Smooth muscle cell (in vitro differentiated cells): ENCODE data around the gene PGLYRP2. TPM values are rescaled to one million over a fixed set of nuclear protein-coding genes. Genes with fewer than 3 reads are reported as not detected.

ENCODE experiments used
- DNase-seq: peaks from one replicate; lab custom pipeline; 2025; ENCODE audit not compliant: unreplicated experiment; lab: John Stamatoyannopoulos, UW
- H2AFZ ChIP-seq: fragments of 200-600 bp; sonication (generic); 2 replicates; pipeline ENCODE4 v1.6.0; 2016; ENCODE audit warnings: antibody characterized with exemption, low read depth, mild to moderate bottlenecking
- H3F3A ChIP-seq: fragments of 200-600 bp; sonication (generic); 2 replicates; pipeline ENCODE4 v1.6.0; 2017; ENCODE audit warnings: antibody characterized with exemption, low read depth
- H3K27ac ChIP-seq: fragments of 200-600 bp; sonication (generic); 2 replicates; pipeline ENCODE4 v1.5.1; 2016; ENCODE audit warnings: low read depth, mild to moderate bottlenecking
- H3K27me3 ChIP-seq: fragments of 200-600 bp; sonication (generic); 2 replicates; pipeline ENCODE4 v1.6.1; 2016; ENCODE audit warnings: low read depth, mild to moderate bottlenecking
- H3K36me3 ChIP-seq: fragments of 200-600 bp; sonication (generic); 2 replicates; pipeline ENCODE4 v1.5.1; 2016; ENCODE audit warnings: low read depth
- H3K4me1 ChIP-seq: fragments of 200-600 bp; sonication (generic); 2 replicates; pipeline ENCODE4 v1.5.1; 2016; ENCODE audit warnings: low read depth
- H3K4me2 ChIP-seq: fragments of 200-600 bp; sonication (generic); 2 replicates; pipeline ENCODE4 v1.6.0; 2016; ENCODE audit warnings: mild to moderate bottlenecking
- H3K4me3 ChIP-seq: fragments of 200-600 bp; sonication (generic); 2 replicates; pipeline ENCODE4 v1.5.1; 2016; ENCODE audit warnings: mild to moderate bottlenecking
- H3K79me2 ChIP-seq: fragments of 200-600 bp; sonication (generic); 2 replicates; pipeline ENCODE4 v1.6.0; 2016; ENCODE audit warnings: low read depth, mild to moderate bottlenecking
- H3K9ac ChIP-seq: fragments of 200-600 bp; sonication (generic); 2 replicates; pipeline ENCODE4 v1.6.0; 2016; ENCODE audit warnings: low read depth
- H3K9me3 ChIP-seq: fragments of 200-600 bp; sonication (generic); replicated peaks from 2 replicates; pipeline ENCODE4 v1.5.1; 2016; ENCODE audit warnings: low read depth
- H4K20me1 ChIP-seq: fragments of 200-600 bp; sonication (generic); 2 replicates; pipeline ENCODE4 v1.6.0; 2016; ENCODE audit warnings: low read depth
- CTCF ChIP-seq: fragments of 200-600 bp; sonication (generic); IDR thresholded peaks from 2 replicates; pipeline ENCODE4 v1.5.1; 2017; ENCODE audit warnings: borderline replicate concordance, mild to moderate bottlenecking, antibody characterized with exemption; ENCODE audit not compliant: insufficient read depth, poor library complexity, severe bottlenecking
- WGBS: methylation state at CpG from one replicate; pipeline ENCODE4 v1.1.7; 2016; ENCODE audit warnings: low lambda C conversion rate; 5-methylcytosine and 5-hydroxymethylcytosine counted together
- microRNA counts: library from miRNA; unstranded; fragments of <30 nt; microRNA quantifications from one replicate; lab custom pipeline; 2016
- microRNA-seq: library from miRNA; unstranded; fragments of <30 nt; microRNA quantifications from one replicate; pipeline ENCODE4, GENCODE V29; 2016; ENCODE audit warnings: borderline number of aligned reads
- polyA plus RNA-seq: library from polyadenylated mRNA; unstranded; fragments of >200 nt; fragmentation: Nextera tagmentation; extraction: Ambion mirVana; gene quantifications from 2 replicates; pipeline ENCODE4 v1.2.1, GENCODE V29; 2016
- small RNA-seq: library from RNA; depleted of rRNA; stranded (forward); fragments of <200 nt; gene quantifications from one replicate; pipeline ENCODE3, GENCODE V24; 2014
- total RNA-seq: library from RNA; depleted of rRNA; stranded (reverse); fragments of >200 nt; gene quantifications from 2 replicates; pipeline ENCODE4 v1.2.3, GENCODE V29; 2014

Gene PGLYRP2
- total and polyA plus RNA-seq, 2 experiments from 2014 or later = not detected

GRCh38 chr19:15421721-15422260 is 57.5 kb downstream of the PGLYRP2 start:
- H3K27me3 ChIP-seq = no peaks in the 10 kb centered on the region
- H3K27ac ChIP-seq = no peak overlapping the region
- H2AFZ ChIP-seq = no peak overlapping the region
- no peaks in the 10 kb centered on the region for H3K9me3 ChIP-seq
- H3K79me2 ChIP-seq = peaks cover 20% of the 10 kb centered on the region
- no peak overlapping the region for H3K4me3 ChIP-seq
- H3F3A ChIP-seq = peaks cover 9% of the 10 kb centered on the region
- H3K4me1 ChIP-seq = peaks cover 17% of the 10 kb centered on the region
- TF ChIP-seq CTCF = no peak
- H3K36me3 ChIP-seq = peaks cover 14% of the 10 kb centered on the region
- no peak for DNase-seq
- no peak overlapping the region for H3K4me2 ChIP-seq
- H3K9ac ChIP-seq = no peak overlapping the region
- WGBS = 94% methylated on average over 15 of the region's 15 CpGs
- H4K20me1 ChIP-seq = peaks cover 15% of the 10 kb centered on the region

- Histone ChIP-seq H3K4me3 (no peak overlapping the region), H4K20me1 (peaks cover 20% of the 10 kb centered on the region), H3K9ac (no peak overlapping the region), H3K36me3 (peaks cover 14% of the 10 kb centered on the region), H3K79me2 (peaks cover 26% of the 10 kb centered on the region), H3K9me3 (no peaks in the 10 kb centered on the region), H3K27ac (no peak overlapping the region), H2AFZ (no peak overlapping the region), H3K27me3 (no peaks in the 10 kb centered on the region), H3K4me2 (no peak overlapping the region), H3F3A (peaks cover 9% of the 10 kb centered on the region), H3K4me1 (peaks cover 19% of the 10 kb centered on the region)
- DNase-seq = no peak
- WGBS = 93% methylated on average over 12 of the region's 12 CpGs
- no peak for TF ChIP-seq CTCF
Observed at GRCh38 chr19:15421136-15421695, 58.1 kb downstream of the PGLYRP2 start.

- Histone ChIP-seq H3K4me1 (peaks cover 19% of the 10 kb centered on the region), H3K27me3 (no peaks in the 10 kb centered on the region), H4K20me1 (peaks cover 37% of the 10 kb centered on the region), H3K79me2 (peaks cover 43% of the 10 kb centered on the region), H3K27ac (peak overlapping the region; percentile 11), H2AFZ (no peak overlapping the region), H3K4me2 (peak overlapping the region; percentile 91), H3K4me3 (peak overlapping the region; percentile 48), H3K36me3 (peaks cover 14% of the 10 kb centered on the region), H3K9ac (peak overlapping the region; percentile 24), H3K9me3 (no peaks in the 10 kb centered on the region), H3F3A (peaks cover 9% of the 10 kb centered on the region)
- WGBS = 56% methylated on average over 16 of the region's 16 CpGs
- DNase-seq = no peak
- TF ChIP-seq CTCF = no peak
Observed at GRCh38 chr19:15419413-15420025, 59.8 kb downstream of the PGLYRP2 start.

MicroRNA genes within 50 kb of the gene (microRNA counts, 767-probe panel; counts per million panel counts)
- microRNA hsa-miR-1470 (lab: Ali Mortazavi, UCI) = 183 counts per million

Small RNAs within 50 kb of the gene (microRNA-seq; reads per million reads assigned to microRNA genes)
- not detected for gene MIR1470

Small RNAs within 50 kb of the gene (small RNA-seq; reads per million reads assigned to genes)
- not detected for gene MIR1470

Other genes with a start within 250 kb of the PGLYRP2 start
- 3.6 and 4.0 TPM in 2 replicates for gene EPHX3, start 247.1 kb downstream of the PGLYRP2 start, total RNA-seq
- gene EPHX3, start 247.1 kb downstream of the PGLYRP2 start, polyA plus RNA-seq = 3.1 and 10.3 TPM in 2 replicates
- 16.1 and 24.1 TPM in 2 replicates for gene BRD4, start 147.0 kb downstream of the PGLYRP2 start, total RNA-seq
- gene BRD4, start 147.0 kb downstream of the PGLYRP2 start, polyA plus RNA-seq = 102 and 105 TPM in 2 replicates
- 12.0 and 24.2 TPM in 2 replicates for gene AKAP8, start 99.7 kb downstream of the PGLYRP2 start, total RNA-seq
- 19.1 and 27.3 TPM in 2 replicates for gene AKAP8, start 99.7 kb downstream of the PGLYRP2 start, polyA plus RNA-seq
- 61.9 and 92.0 TPM in 2 replicates for gene AKAP8L, start 60.5 kb downstream of the PGLYRP2 start, total RNA-seq
- 93.9 and 105 TPM in 2 replicates for gene AKAP8L, start 60.5 kb downstream of the PGLYRP2 start, polyA plus RNA-seq
- 13.5 and 23.1 TPM in 2 replicates for gene WIZ, start 29.5 kb downstream of the PGLYRP2 start, total RNA-seq
- 40.5 and 41.5 TPM in 2 replicates for gene WIZ, start 29.5 kb downstream of the PGLYRP2 start, polyA plus RNA-seq
- gene RASAL3, start 15.0 kb downstream of the PGLYRP2 start, total RNA-seq = not detected in 2 replicates
- 0.24 TPM in 1 of 2 replicates, not detected in the other for gene RASAL3, start 15.0 kb downstream of the PGLYRP2 start, polyA plus RNA-seq
- not detected in 2 replicates for gene CYP4F22, start 29.0 kb upstream of the PGLYRP2 start, total RNA-seq
- gene CYP4F22, start 29.0 kb upstream of the PGLYRP2 start, polyA plus RNA-seq = not detected in 2 replicates
- gene CYP4F8, start 135.7 kb upstream of the PGLYRP2 start, total RNA-seq = not detected in 2 replicates
- gene CYP4F8, start 135.7 kb upstream of the PGLYRP2 start, polyA plus RNA-seq = not detected in 2 replicates
- gene CYP4F3, start 161.4 kb upstream of the PGLYRP2 start, total RNA-seq = not detected in 2 replicates
- gene CYP4F3, start 161.4 kb upstream of the PGLYRP2 start, polyA plus RNA-seq = not detected in 2 replicates
- gene CYP4F12, start 193.6 kb upstream of the PGLYRP2 start, total RNA-seq = not detected in 2 replicates
- not detected in 2 replicates for gene CYP4F12, start 193.6 kb upstream of the PGLYRP2 start, polyA plus RNA-seq
- gene OR10H2, start 248.5 kb upstream of the PGLYRP2 start, total RNA-seq = not detected in 2 replicates
- not detected in 2 replicates for gene OR10H2, start 248.5 kb upstream of the PGLYRP2 start, polyA plus RNA-seq